Endothelial cell of umbilical vein (primary cell): ENCODE data around the gene POLN. TPM values are rescaled to one million over a fixed set of nuclear protein-coding genes. Genes with fewer than 3 reads are reported as not detected.

Experiments
- BruUV-seq: library from RNA; stranded (reverse); fragments of 400-500 nt; replicated peaks from 2 replicates; lab custom pipeline; 2021; lab: Mats Ljungman, UMichigan
- CTCF ChIA-PET: fragments of 300-600, 350-600 bp; sonication (Branson Sonifier 250); formaldehyde crosslinking; loops from one replicate; lab custom pipeline; 2021; ENCODE audit warnings: antibody characterized with exemption, inconsistent platforms; lab: Charles Lee
- POLR2A ChIA-PET: fragments of 300-600, 350-600 bp; sonication (Branson Sonifier 250); formaldehyde crosslinking; loops from one replicate; lab custom pipeline; 2021; ENCODE audit warnings: antibody characterized with exemption, inconsistent platforms; lab: Charles Lee
- DNase-seq: peaks from one replicate; pipeline ENCODE4 v3.0.0-alpha.2; 2011; ENCODE audit warnings: low read depth, low spot score
- FAIRE-seq: peaks from 2 replicates; lab custom pipeline; 2011; peaks lifted over from hg19 to GRCh38; lab: Jason Lieb, UNC
- H2AFZ ChIP-seq: 2 replicates; pipeline ENCODE4 v1.6.0; 2012; ENCODE audit warnings: low read depth, low read length, control low read depth, inconsistent platforms
- H3K27ac ChIP-seq: 2 replicates; pipeline ENCODE4 v1.5.1; 2011; ENCODE audit warnings: low read depth, mild to moderate bottlenecking, control low read depth, low read length, moderate library complexity; ENCODE audit not compliant: insufficient read depth
- H3K27me3 ChIP-seq, 2 experiments: 2 replicates each; pipeline versions ENCODE4 v1.6.0 to v1.6.1; 2011; ENCODE audit warnings: low read length in 2 of 2, mixed read lengths in 1 of 2; ENCODE audit not compliant: control insufficient read depth in 2 of 2, insufficient read depth in 2 of 2
- H3K36me3 ChIP-seq, 2 experiments: 2 replicates in 1 of 2; 3 replicates in 1 of 2; pipeline ENCODE4 v1.5.1; 2011; ENCODE audit warnings: low read length in 2 of 2, mild to moderate bottlenecking in 1 of 2, moderate library complexity in 1 of 2; ENCODE audit not compliant: control insufficient read depth in 2 of 2, insufficient read depth in 2 of 2; ENCODE audit errors: extremely low read depth in 1 of 2
- H3K4me1 ChIP-seq: 3 replicates; pipeline ENCODE4 v1.5.1; 2011; ENCODE audit warnings: mild to moderate bottlenecking, low read length; ENCODE audit not compliant: control insufficient read depth, insufficient read depth; ENCODE audit errors: extremely low read depth
- H3K4me2 ChIP-seq: 2 replicates; pipeline ENCODE4 v1.6.1; 2011; ENCODE audit warnings: low read length, control low read depth, mixed read lengths; ENCODE audit not compliant: insufficient read depth
- H3K4me3 ChIP-seq, 3 experiments: fragments of 200-600 bp in 1 of 3; sonication (generic), shearing (Covaris generic) in 1 of 3; replicated peaks in 1 of 3; 2 replicates each; pipeline ENCODE4 v1.5.1; 2011 to 2016; ENCODE audit warnings: control low read depth in 3 of 3, low read length in 3 of 3, mild to moderate bottlenecking in 2 of 3, inconsistent platforms in 1 of 3, low read depth in 1 of 3, moderate library complexity in 1 of 3; ENCODE audit not compliant: insufficient read depth in 1 of 3
- H3K79me2 ChIP-seq: 2 replicates; pipeline ENCODE4 v1.6.0; 2012; ENCODE audit warnings: low read length, inconsistent platforms; ENCODE audit not compliant: control insufficient read depth, insufficient read depth
- H3K9ac ChIP-seq: replicated peaks from 2 replicates; pipeline ENCODE3; 2011; ENCODE audit warnings: low read length, control low read depth; ENCODE audit not compliant: insufficient read depth; ENCODE audit errors: extremely low read depth
- H3K9me1 ChIP-seq: replicated peaks from 3 replicates; pipeline ENCODE4 v1.6.0; 2011; ENCODE audit warnings: mild to moderate bottlenecking, low read length; ENCODE audit not compliant: control insufficient read depth, insufficient read depth; ENCODE audit errors: extremely low read depth
- H3K9me3 ChIP-seq: replicated peaks from 2 replicates; pipeline ENCODE4 v1.5.1; 2012; ENCODE audit warnings: low read length, inconsistent platforms; ENCODE audit not compliant: control insufficient read depth, insufficient read depth
- H4K20me1 ChIP-seq: replicated peaks from 2 replicates; pipeline ENCODE3; 2011; ENCODE audit warnings: mild to moderate bottlenecking, low read length; ENCODE audit not compliant: control insufficient read depth, insufficient read depth; ENCODE audit errors: extremely low read depth
- CTCF ChIP-seq, 2 donors: IDR thresholded peaks; 1 replicate in 1 of 2; 2 replicates in 1 of 2; pipeline ENCODE4 v1.5.1; 2011; ENCODE audit warnings: low read length in 2 of 2, mild to moderate bottlenecking in 2 of 2, moderate library complexity in 2 of 2, control low read depth in 1 of 2, inconsistent platforms in 1 of 2, low read depth in 1 of 2; ENCODE audit not compliant: insufficient read depth in 1 of 2; ENCODE audit errors: extremely low read depth in 1 of 2
- EZH2 ChIP-seq: IDR thresholded peaks from 2 replicates; pipeline ENCODE4 v1.6.1; 2012; ENCODE audit warnings: borderline replicate concordance, low read depth, mild to moderate bottlenecking, moderate library complexity, low read length, inconsistent platforms; ENCODE audit not compliant: severe bottlenecking
- FOS ChIP-seq: IDR thresholded peaks from 2 replicates; pipeline ENCODE4 v1.6.1; 2011; ENCODE audit warnings: mild to moderate bottlenecking, low read length, moderate library complexity, borderline replicate concordance; ENCODE audit not compliant: insufficient read depth
- GATA2 ChIP-seq: IDR thresholded peaks from 2 replicates; pipeline ENCODE4 v1.7.0; 2011; ENCODE audit warnings: low read depth, mild to moderate bottlenecking, moderate library complexity, mixed read lengths, low read length; ENCODE audit not compliant: insufficient read length, insufficient read depth
- JUN ChIP-seq: IDR thresholded peaks from 2 replicates; pipeline ENCODE4 v1.6.1; 2011; ENCODE audit warnings: borderline replicate concordance, low read depth; ENCODE audit not compliant: insufficient read length, insufficient read depth
- MAX ChIP-seq: IDR thresholded peaks from 2 replicates; pipeline ENCODE4 v1.6.1; 2011; ENCODE audit not compliant: insufficient read depth, insufficient read length
- MYC ChIP-seq: IDR thresholded peaks from one replicate; pipeline ENCODE4 v1.6.1; 2011; ENCODE audit warnings: mild to moderate bottlenecking, low read depth, low read length
- POLR2A ChIP-seq: IDR thresholded peaks from 2 replicates; pipeline ENCODE4 v1.6.1; 2012; ENCODE audit warnings: low read depth, mild to moderate bottlenecking, control low read depth, low read length
- POLR2AphosphoS5 ChIP-seq: IDR thresholded peaks from 2 replicates; pipeline ENCODE4 v1.6.1; 2012; ENCODE audit warnings: low read depth, mild to moderate bottlenecking, control low read depth, low read length, moderate library complexity; ENCODE audit not compliant: insufficient read depth
- dilution Hi-C: fragments of 300-500 bp; cut with MboI; formaldehyde crosslinking; loops from one replicate; pipeline ENCODE4 v1.15.0; 2019; ENCODE audit warnings: low sequenced_read_pairs; ENCODE audit not compliant: extremely low pct_ligation_motif_present
- intact Hi-C: fragments of 100-400 bp; cut with micrococcal nuclease; formaldehyde crosslinking; loops from one replicate; pipeline ENCODE4 v1.10.0; 2022
- polyA plus RNA-seq, 4 experiments: library from polyadenylated mRNA; depleted of rRNA in 3 of 4; stranded (reverse) in 3 of 4; unstranded in 1 of 4; fragments of >200 nt; gene quantifications; 2 replicates each; pipeline versions ENCODE4 v1.2.1 to v1.2.3, GENCODE V29; 2011 to 2012; ENCODE audit warnings: missing spikeins in 1 of 4
- total RNA-seq: library from RNA; stranded (reverse); gene quantifications from 2 replicates; pipeline ENCODE4 v1.2.3, GENCODE V29; 2021

The POLN gene
- total and polyA plus RNA-seq, 2 donors (not counting 3 experiments of a cell fraction or from before 2014, with no cell fraction given), result 1.3 to 4.2 TPM

GRCh38 chr4:2062808-2063524, 179.0 kb downstream of the POLN start:
- CTCF ChIA-PET, result no interaction called here
- intact Hi-C loops, result no loop called here
- dilution Hi-C loops, result no loop called here

More at GRCh38 chr4:2062808-2063524, 179.0 kb downstream of the POLN start:
- Histone ChIP-seq H3K9me1 (no peaks in the 10 kb centered on the region), H4K20me1 (no peaks in the 10 kb centered on the region), H3K27ac (no peak overlapping the region), H3K27me3 (peaks cover 5 to 20% of the 10 kb centered on the region in 2 experiments), H3K36me3 (no peaks in the 10 kb centered on the region), H3K9me3 (no peaks in the 10 kb centered on the region), H3K4me1 (no peaks in the 10 kb centered on the region), H3K79me2 (no peaks in the 10 kb centered on the region), H3K4me2 (no peak overlapping the region), H2AFZ (no peak overlapping the region), H3K4me3 (no peak overlapping the region), H3K9ac (no peak overlapping the region)
- FAIRE-seq (no peak), DNase-seq (no peak)
- BruUV-seq, result no TSS peak
- TF ChIP-seq POLR2A, result no peak
- no peak for TF ChIP-seq FOS
- TF ChIP-seq MYC, result no peak
- no peak for TF ChIP-seq EZH2
- TF ChIP-seq CTCF (IDR thresholded peaks at IDR 0.05; ENCODE audit: extremely low read depth in 1 of 2, insufficient read depth in 1 of 2, low read depth in 1 of 2, low read length in 2 of 2), result no peak
- no peak for TF ChIP-seq GATA2
- no peak for TF ChIP-seq MAX
- TF ChIP-seq POLR2AphosphoS5, result no peak
- TF ChIP-seq JUN, result no peak
- POLR2A ChIA-PET, result no interaction called here
